Measurements from ENCODE around the gene IQSEC1. TPM values are rescaled to one million over a fixed set of nuclear protein-coding genes. Genes with fewer than 3 reads are reported as not detected.

The IQSEC1 gene
- total RNA-seq, 4 donors from 2014 or later: 31.9 to 35.8 (median 34.8) TPM

DNA sequence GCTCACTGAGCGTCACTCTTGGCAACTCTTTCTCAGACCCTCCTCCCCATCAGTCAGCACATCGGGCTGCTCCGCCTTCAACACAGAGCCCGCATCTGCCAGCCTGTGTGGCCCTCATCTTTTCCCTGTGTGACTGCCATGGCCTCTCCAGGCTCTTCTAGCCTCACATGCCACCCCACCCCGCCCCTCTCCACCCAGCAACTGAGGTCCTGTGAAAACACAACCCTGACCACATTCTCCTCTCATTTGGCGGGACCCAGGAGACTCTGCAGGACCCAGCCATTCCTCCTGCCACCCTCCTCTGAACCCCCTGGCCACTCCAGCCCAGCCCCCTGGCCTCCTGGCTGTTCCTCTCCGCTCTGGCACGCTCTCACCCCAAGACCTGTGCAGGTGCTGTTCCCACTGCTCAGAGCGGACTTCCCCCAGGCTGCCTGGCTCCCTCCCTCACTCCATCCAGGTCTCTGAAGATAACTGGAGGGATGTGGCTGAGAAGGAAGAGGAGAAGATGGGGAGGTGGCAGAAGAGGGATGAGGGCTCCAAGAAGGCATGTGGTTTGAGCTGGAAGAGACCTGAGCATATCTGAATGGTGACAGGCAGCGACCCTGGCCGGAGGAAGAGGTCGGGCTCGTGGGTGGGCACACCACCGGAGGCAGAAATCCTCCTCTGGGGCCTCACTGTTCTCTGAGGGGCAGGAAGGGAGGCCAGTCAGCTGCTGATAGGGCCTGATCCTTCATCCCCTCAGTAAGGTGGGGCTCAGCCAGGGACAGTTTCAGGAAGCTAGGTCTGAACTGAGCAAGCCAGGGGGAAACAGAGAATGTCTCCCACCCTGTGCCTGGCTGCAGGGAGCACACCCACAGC is 120.7 kb downstream of the IQSEC1 start:
- WGBS, 2 donors: 90 to 93% methylated on average over 14 of the region's 14 CpGs
- intact Hi-C loops (cut with DNase I; ENCODE audit: low total_unique reads): no loop called here
- no peak for TF ChIP-seq CTCF (IDR thresholded peaks at IDR 0.05)
- TF ChIP-seq POLR2A (IDR thresholded peaks at IDR 0.05): no peak
- no peak for DNase-seq (ENCODE audit: low spot score in 2 of 2)
- no peak overlapping the region for H3K4me3 ChIP-seq (ENCODE audit: low read depth, poor library complexity, severe bottlenecking)

DNA sequence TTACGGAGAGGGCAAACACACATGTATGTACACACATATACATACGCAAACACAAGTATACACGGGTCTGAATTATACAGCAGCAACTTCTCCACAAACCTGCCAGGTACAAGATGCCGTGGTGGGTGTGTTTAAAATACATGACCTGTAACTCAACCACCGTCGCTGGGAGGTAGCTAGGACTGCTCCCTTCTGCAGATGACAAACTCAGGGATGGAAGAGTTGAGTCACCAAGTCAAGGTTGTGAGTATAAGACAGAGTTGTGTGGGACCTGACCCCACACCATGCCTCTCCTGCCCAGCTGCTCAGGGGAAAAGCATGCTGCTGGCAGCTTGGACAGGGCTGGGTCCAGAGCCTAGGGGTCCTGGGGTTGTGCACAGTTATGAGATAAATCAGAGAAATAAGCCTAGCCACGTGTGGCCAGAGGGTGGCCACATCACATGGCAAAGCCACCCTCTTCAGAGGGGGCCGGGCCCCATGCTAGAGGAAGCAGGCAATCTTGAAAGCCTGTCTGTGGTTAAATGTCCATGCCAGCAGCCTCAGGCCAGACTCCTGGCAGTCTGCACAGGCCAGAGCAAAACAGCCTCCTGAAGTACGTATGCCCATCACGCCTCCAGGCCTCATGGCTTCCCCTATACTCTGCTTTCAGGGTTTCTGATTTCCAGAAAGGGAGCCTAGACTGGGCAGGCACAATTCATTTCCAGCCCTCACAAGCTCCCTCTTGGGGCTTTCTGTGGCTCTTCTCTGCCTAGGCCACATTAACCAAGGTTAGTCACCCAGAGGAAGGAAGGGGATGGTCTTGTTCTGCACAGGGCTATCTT is 124.1 kb downstream of the IQSEC1 start:
- no peak for TF ChIP-seq CTCF (IDR thresholded peaks at IDR 0.05)
- TF ChIP-seq POLR2A (IDR thresholded peaks at IDR 0.05): no peak
- intact Hi-C loops (cut with DNase I; ENCODE audit: low total_unique reads): no loop called here
- WGBS, 2 donors: 33 to 49% methylated on average over 10 of the region's 10 CpGs
- H3K4me3 ChIP-seq (ENCODE audit: low read depth, poor library complexity, severe bottlenecking): no peak overlapping the region
- DNase-seq (ENCODE audit: low spot score in 2 of 2): no peak

DNA sequence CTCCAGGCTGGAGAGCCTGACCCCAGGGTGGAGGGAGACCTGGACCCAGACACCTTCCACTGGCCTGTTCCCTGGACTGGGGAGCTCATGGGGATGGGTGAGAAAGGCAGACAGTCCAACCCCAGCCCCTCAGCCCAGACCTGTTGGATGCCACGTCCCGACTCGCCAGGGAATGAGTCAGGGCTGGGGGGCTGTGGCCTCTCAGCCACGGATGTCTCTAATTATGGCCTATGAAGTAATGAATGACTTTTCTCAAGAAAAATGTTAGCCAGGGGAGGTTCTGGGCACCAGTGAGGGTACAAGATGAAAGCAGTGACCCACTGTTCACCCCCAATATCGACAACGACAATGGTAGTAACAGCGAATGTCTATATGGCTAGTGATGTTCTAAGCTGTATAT is 124.9 kb downstream of the IQSEC1 start:
- TF ChIP-seq CTCF (IDR thresholded peaks at IDR 0.05) (no peak), POLR2A (IDR thresholded peaks at IDR 0.05) (no peak)
- no peak overlapping the region for H3K4me3 ChIP-seq (ENCODE audit: low read depth, poor library complexity, severe bottlenecking)
- 28 to 32% methylated on average over 7 of the region's 7 CpGs for WGBS, 2 donors
- intact Hi-C loops (cut with DNase I; ENCODE audit: low total_unique reads): no loop called here
- DNase-seq (ENCODE audit: low spot score in 2 of 2): no peak

- TF ChIP-seq POLR2A (IDR thresholded peaks at IDR 0.05) (no peak), CTCF (IDR thresholded peaks at IDR 0.05) (no peak)
- no peak overlapping the region for H3K4me3 ChIP-seq (ENCODE audit: low read depth, poor library complexity, severe bottlenecking)
- DNase-seq (ENCODE audit: low spot score in 2 of 2): peak; percentile 43 to 91
- 35 to 51% methylated on average over 7 of the region's 7 CpGs for whole genome bisulfite sequencing, 2 donors
- intact Hi-C loops (cut with DNase I; ENCODE audit: low total_unique reads): no loop called here
Observed at GRCh38 chr3:12947504-12948369, 125.5 kb downstream of the IQSEC1 start.

DNA sequence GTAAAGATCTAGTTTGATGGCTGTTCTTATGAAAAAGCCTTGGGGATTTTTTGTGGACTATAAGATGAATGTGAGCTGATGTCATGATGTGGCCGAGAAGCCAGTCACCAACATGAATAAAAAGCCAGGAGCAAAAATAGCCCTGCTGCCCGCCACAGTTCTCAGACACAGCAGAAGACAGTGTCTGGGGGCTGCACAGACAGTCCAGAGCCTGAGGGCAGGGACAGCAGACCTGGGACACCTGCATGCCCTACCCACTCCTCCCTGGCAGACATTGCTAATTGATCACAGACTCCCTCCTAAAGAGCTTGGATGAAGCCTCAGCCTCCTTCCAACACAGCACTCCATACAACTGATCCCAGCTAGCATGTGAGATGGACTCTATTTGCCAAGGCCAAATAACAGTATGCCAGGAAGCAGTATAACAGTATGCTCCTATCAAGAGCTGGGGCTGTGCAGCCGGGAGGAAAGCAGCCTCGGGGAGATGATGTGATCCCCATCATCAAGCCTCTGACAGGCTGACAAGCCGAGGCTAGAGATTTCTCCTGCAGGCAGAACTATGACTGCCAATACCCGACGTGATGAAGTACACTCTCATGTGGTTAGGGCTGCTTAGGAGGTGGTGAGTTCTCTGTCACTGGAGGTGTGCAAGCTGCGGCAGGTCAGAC is 126.4 kb downstream of the IQSEC1 start:
- intact Hi-C loops (cut with DNase I; ENCODE audit: low total_unique reads): no loop called here
- 32 to 42% methylated on average over 6 to 8 of the region's 8 CpGs for WGBS, 2 donors
- TF ChIP-seq CTCF (IDR thresholded peaks at IDR 0.05) (no peak), POLR2A (IDR thresholded peaks at IDR 0.05) (no peak)
- H3K4me3 ChIP-seq (ENCODE audit: low read depth, poor library complexity, severe bottlenecking): no peak overlapping the region
- no peak for DNase-seq (ENCODE audit: low spot score in 2 of 2)

All from lower leg skin (tissue), 4 donors.